Stimulated activated effector memory CD8-positive, alpha-beta T cell treated with anti-CD3 and anti-CD28 coated beads, Interleukin-12 subunit alpha, Interleukin-12 subunit beta, amount 100 ng/mL, for 72 hours (primary cell): ENCODE measurements around the gene IDH3B.

Experiments used
- ATAC-seq: fragments of 150-1000 bp; cut with Tn5 transposase; 2 replicates; pipeline ENCODE4 v1.10.0; 2021
- DNase-seq, 2 donors: peaks; one replicate each; pipeline ENCODE4 v3.0.0; 2021 to 2022; ENCODE audit warnings: low spot score in 2 of 2
- H3K27ac Mint-ChIP-seq: one replicate; pipeline ENCODE4 v1.8.0; 2022; ENCODE audit warnings: mild to moderate bottlenecking, mixed read lengths
- H3K36me3 Mint-ChIP-seq: one replicate; pipeline ENCODE4 v1.8.0; 2022; ENCODE audit warnings: mild to moderate bottlenecking, mixed read lengths
- H3K4me1 Mint-ChIP-seq: one replicate; pipeline ENCODE4 v1.8.0; 2022; ENCODE audit warnings: mixed read lengths
- H3K4me3 Mint-ChIP-seq: one replicate; pipeline ENCODE4 v1.8.0; 2022; ENCODE audit warnings: mild to moderate bottlenecking, mixed read lengths
- H3K9me3 Mint-ChIP-seq: one replicate; pipeline ENCODE4 v1.8.0; 2022; ENCODE audit warnings: mixed read lengths

IDH3B gene

DNA sequence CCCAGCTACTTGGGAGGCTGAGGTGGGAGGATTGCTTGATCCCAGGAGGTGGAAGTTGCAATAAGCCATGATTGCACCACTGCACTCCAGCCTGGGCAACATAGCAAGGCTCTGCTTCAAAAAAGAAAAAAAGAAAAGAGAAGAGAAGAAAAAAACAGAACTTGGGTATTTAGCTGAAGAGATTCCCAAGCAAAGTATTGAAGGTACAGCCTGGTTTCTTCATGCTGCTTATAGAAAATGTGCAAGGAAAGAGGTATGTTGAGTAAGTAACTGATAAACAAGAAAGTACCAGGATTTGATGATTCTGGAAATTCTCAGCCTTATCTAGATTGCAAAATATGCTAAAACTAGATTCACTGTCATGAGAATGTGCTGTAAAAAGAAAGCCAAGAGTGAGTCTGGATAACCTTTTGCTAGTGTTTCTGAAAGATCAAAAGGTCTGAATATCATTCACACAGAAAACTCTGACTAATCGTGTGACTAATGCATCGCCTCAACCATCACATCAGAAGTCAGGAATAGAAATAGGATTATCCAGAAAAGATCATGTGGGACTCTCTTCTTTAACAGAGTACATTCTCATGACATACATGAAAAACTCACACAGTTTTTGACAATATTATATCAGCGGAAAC, 43.9 kb downstream of the IDH3B start:
- no peak overlapping the region for H3K27ac Mint-ChIP-seq
- no peak for DNase-seq
- H3K36me3 Mint-ChIP-seq, result no peaks in the 10 kb centered on the region
- no peaks in the 10 kb centered on the region for H3K9me3 Mint-ChIP-seq
- H3K4me1 Mint-ChIP-seq, result no peaks in the 10 kb centered on the region
- H3K4me3 Mint-ChIP-seq, result no peak overlapping the region
- ATAC-seq, result no peak

DNA sequence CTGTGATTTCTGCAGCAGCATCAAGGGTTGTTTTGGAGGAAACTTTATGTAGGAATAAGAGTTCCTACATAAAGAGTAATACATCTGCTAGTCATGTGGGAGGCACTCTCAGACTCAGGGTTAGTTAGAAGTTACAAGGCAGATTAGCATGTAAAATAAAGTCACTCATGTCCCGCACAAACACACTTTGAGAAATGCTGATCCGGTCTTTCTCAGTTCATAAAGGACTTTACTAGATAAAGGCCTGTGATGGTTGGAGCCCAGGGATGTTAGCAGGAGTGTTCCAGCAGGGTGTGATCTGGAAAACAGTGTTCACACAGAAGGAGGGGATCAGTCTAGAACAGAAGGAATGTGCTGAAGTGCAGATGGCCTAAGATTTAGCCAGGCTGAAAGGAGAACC, 44.7 kb downstream of the IDH3B start:
- H3K4me3 Mint-ChIP-seq, result no peak overlapping the region
- ATAC-seq (no peak), DNase-seq (no peak)
- no peaks in the 10 kb centered on the region for H3K9me3 Mint-ChIP-seq
- H3K4me1 Mint-ChIP-seq, result no peaks in the 10 kb centered on the region
- no peak overlapping the region for H3K27ac Mint-ChIP-seq
- no peaks in the 10 kb centered on the region for H3K36me3 Mint-ChIP-seq

DNA sequence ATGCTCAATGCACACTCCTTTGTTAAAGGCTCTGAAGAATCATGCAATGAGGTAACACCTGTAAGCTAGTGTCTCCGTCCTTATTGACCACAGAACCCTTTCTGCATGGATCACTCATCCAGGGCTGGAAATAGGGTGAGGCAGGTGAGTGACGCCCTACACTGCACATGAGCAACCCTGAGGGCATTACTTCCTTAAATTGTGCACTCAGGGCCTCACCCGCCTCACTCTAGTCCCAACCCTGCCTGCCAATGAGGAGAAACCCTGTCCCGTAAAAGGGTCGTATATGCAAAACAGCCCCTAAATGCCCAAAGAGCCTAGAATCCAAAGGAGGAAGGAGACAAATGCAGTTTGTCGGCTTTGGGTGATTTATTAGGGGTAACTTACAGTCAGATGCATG, 45.2 kb downstream of the IDH3B start:
- Mint-ChIP-seq H3K4me1 (no peaks in the 10 kb centered on the region), H3K36me3 (no peaks in the 10 kb centered on the region), H3K9me3 (no peaks in the 10 kb centered on the region), H3K4me3 (no peak overlapping the region), H3K27ac (no peak overlapping the region)
- DNase-seq (no peak), ATAC-seq (no peak)

DNA sequence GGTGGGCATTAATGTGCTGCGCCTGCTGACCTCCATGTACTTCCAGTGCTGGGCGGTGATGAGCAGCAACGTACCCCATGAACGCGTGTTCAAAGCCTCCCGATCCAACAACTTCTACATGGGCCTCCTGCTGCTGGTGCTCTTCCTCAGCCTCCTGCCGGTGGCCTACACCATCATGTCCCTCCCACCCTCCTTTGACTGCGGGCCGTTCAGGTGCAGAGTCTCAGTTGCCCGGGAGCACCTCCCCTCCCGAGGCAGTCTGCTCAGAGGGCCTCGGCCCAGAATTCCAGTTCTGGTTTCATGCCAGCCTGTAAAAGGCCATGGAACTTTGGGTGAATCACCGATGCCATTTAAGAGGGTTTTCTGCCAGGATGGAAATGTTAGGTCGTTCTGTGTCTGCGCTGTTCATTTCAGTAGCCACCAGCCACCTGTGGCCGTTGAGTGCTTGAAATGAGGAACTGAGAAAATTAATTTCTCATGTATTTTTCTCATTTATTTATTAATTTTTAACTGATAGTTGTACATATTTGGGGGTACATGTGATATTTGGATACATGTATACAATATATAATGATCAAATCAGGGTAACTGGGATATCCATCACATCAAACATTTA, 46.8 kb downstream of the IDH3B start:
- Mint-ChIP-seq H3K36me3 (no peaks in the 10 kb centered on the region), H3K27ac (no peak overlapping the region), H3K9me3 (no peaks in the 10 kb centered on the region), H3K4me3 (no peak overlapping the region), H3K4me1 (no peaks in the 10 kb centered on the region)
- DNase-seq (no peak), ATAC-seq (no peak)

DNA sequence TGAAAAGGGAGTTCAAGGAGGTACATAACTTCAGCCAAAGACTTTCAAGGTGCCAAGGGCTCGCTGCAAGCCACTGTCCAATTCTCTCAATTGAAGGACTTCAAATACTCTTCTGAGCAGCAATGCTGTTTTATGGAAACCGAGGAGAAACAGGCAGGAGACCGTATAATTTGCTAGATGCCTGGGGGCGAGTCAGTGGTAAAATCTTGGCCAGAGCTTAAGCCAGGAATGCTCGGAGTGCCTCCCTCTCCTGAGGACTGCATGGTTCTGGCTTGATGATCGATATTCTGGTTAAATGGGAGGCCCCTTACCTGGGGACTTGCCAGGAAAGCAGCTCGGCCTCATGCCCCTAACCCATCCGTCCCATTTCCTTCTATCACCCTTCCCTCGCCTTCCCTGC, 47.4 kb downstream of the IDH3B start:
- Mint-ChIP-seq H3K36me3 (no peaks in the 10 kb centered on the region), H3K4me1 (no peaks in the 10 kb centered on the region), H3K4me3 (no peak overlapping the region), H3K9me3 (no peaks in the 10 kb centered on the region), H3K27ac (no peak overlapping the region)
- DNase-seq (no peak), ATAC-seq (no peak)

DNA sequence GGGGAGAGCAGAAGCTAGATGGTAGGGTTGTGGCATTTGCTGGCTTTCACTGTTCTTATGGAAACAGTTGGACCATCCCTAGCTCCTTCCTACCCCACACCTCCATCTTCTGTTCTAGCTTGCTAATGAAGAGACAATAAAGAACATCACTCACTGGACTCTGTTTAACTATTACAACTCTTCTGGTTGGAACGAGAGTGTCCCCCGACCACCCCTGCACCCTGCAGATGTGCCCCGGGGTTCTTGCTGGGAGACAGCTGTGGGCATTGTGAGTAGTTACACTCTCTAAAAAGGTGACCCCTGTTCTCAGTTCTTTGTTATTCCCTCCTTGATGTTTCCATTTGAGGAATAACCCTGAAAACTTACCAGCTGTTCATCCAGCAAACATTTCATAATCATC, 51.9 kb downstream of the IDH3B start:
- Mint-ChIP-seq H3K9me3 (peaks cover 5% of the 10 kb centered on the region), H3K27ac (no peak overlapping the region), H3K4me3 (no peak overlapping the region), H3K36me3 (no peaks in the 10 kb centered on the region), H3K4me1 (no peaks in the 10 kb centered on the region)
- DNase-seq (no peak), ATAC-seq (no peak)

DNA sequence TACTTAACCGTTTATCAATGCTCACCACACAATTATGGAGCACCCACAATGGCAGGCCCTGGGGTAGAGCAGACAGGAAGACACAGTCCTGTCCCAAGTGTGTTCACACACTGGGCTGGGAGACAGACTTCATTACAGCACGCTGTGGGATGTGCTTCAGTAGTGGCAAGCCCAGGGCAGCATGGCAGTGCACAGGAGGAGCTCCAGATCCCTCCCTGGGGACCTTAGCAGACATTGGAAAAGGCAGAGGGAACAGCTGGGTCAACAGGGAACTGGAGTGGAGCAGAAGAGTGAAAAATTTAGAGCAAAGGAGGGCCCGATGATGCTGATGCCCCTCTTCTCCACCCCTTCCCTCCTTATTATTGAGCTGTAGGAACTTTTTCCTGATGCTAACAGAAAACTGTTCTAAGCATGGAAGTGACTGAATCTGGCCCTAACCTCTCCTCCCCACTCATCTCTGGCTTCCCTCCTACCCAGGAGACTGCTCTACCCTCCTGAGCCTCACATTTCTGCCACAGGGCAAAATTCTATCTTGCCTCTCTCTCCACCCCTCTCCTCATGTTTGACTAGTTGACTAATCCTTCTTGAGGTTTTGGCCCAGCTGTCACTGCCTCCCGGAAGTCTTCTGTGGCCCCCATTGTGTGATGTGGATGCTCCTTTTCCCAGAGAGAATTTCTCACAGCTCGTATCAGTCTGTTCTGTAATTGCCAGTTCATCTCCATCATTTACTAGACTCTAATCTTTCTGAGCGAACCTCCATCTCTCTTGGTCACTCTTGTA, 52.9 kb downstream of the IDH3B start:
- ATAC-seq (no peak), DNase-seq (no peak)
- Mint-ChIP-seq H3K9me3 (peaks cover 9% of the 10 kb centered on the region), H3K36me3 (no peaks in the 10 kb centered on the region), H3K4me1 (no peaks in the 10 kb centered on the region), H3K4me3 (no peak overlapping the region), H3K27ac (no peak overlapping the region)

DNA sequence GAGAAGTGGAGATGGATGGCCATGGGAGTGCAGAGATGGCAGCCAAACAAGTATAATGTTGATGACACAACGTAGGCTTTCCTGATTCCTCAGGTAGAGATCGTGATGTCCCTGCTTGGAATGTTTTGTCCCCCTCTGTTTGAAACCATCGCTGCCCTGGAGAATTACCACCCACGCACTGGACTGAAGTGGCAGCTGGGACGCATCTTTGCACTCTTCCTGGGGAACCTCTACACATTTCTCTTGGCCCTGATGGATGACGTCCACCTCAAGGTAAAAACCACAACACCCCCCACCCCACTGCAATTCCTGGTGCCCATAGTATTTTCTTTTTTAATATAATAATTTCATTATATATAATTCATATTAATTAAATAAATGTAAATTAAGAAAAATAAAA, 53.7 kb downstream of the IDH3B start:
- Mint-ChIP-seq H3K27ac (no peak overlapping the region), H3K4me3 (no peak overlapping the region), H3K36me3 (no peaks in the 10 kb centered on the region), H3K9me3 (peaks cover 9% of the 10 kb centered on the region), H3K4me1 (no peaks in the 10 kb centered on the region)
- ATAC-seq (no peak), DNase-seq (no peak)
